Keratinocyte (primary cell): ENCODE data around the gene SLC2A9. TPM values are rescaled to one million over a fixed set of nuclear protein-coding genes. Genes with fewer than 3 reads are reported as not detected.
A peak's percentile ranks its signal among the peaks of the same experiment; 100 is the strongest.

Experiments used
- DNase-seq: peaks from one replicate; pipeline ENCODE4 v3.0.0-alpha.2; 2011; ENCODE audit warnings: low read depth, missing footprints, low spot score
- FAIRE-seq: peaks from 2 replicates; lab custom pipeline; 2011; peaks lifted over from hg19 to GRCh38; lab: Jason Lieb, UNC
- H2AFZ ChIP-seq: 2 replicates; pipeline ENCODE4 v1.6.0; 2012; ENCODE audit warnings: low read length, control low read depth, inconsistent platforms; ENCODE audit not compliant: control insufficient read depth
- H3K27ac ChIP-seq: 2 replicates; pipeline ENCODE4 v1.5.1; 2011; ENCODE audit warnings: low read length; ENCODE audit not compliant: control insufficient read depth, insufficient read depth
- H3K27me3 ChIP-seq: 3 replicates; pipeline ENCODE4 v1.6.0; 2011; ENCODE audit warnings: low read length; ENCODE audit not compliant: control insufficient read depth, insufficient read depth; ENCODE audit errors: extremely low read depth
- H3K36me3 ChIP-seq, 2 experiments: 2 replicates in 1 of 2; 3 replicates in 1 of 2; pipeline ENCODE4 v1.5.1; 2011; ENCODE audit warnings: low read length in 2 of 2, mild to moderate bottlenecking in 1 of 2; ENCODE audit not compliant: control insufficient read depth in 2 of 2, insufficient read depth in 2 of 2; ENCODE audit errors: extremely low read depth in 1 of 2
- H3K4me1 ChIP-seq: 3 replicates; pipeline ENCODE4 v1.5.1; 2011; ENCODE audit warnings: low read length; ENCODE audit not compliant: control insufficient read depth, insufficient read depth; ENCODE audit errors: extremely low read depth
- H3K4me2 ChIP-seq: 3 replicates; pipeline ENCODE4 v1.6.0; 2011; ENCODE audit warnings: low read depth, low read length; ENCODE audit not compliant: control insufficient read depth, insufficient read depth; ENCODE audit errors: extremely low read depth
- H3K4me3 ChIP-seq, 3 experiments: fragments of 200-600 bp in 1 of 3; sonication (generic) in 1 of 3; 2 replicates in 2 of 3; 3 replicates in 1 of 3; pipeline ENCODE4 v1.5.1; 2011 to 2016; ENCODE audit warnings: low read length in 3 of 3, mild to moderate bottlenecking in 3 of 3, control low read depth in 2 of 3, inconsistent platforms in 1 of 3, low read depth in 1 of 3, mixed read lengths in 1 of 3, mixed run types in 1 of 3, moderate library complexity in 1 of 3; ENCODE audit not compliant: control insufficient read depth in 2 of 3, insufficient read depth in 2 of 3; ENCODE audit errors: extremely low read depth in 1 of 3
- H3K79me2 ChIP-seq: 2 replicates; pipeline ENCODE4 v1.6.0; 2012; ENCODE audit warnings: low read length; ENCODE audit not compliant: control insufficient read depth, insufficient read depth
- H3K9ac ChIP-seq: 3 replicates; pipeline ENCODE4 v1.6.0; 2011; ENCODE audit warnings: low read length; ENCODE audit not compliant: control insufficient read depth, insufficient read depth; ENCODE audit errors: extremely low read depth
- H3K9me1 ChIP-seq: 3 replicates; pipeline ENCODE4 v1.6.0; 2011; ENCODE audit warnings: low read length; ENCODE audit not compliant: control insufficient read depth, insufficient read depth; ENCODE audit errors: extremely low read depth
- H3K9me3 ChIP-seq: 2 replicates; pipeline ENCODE4 v1.5.1; 2012; ENCODE audit warnings: low read depth, low read length; ENCODE audit not compliant: control insufficient read depth
- H4K20me1 ChIP-seq: 3 replicates; pipeline ENCODE4 v1.6.0; 2011; ENCODE audit warnings: low read length; ENCODE audit not compliant: control insufficient read depth, insufficient read depth; ENCODE audit errors: extremely low read depth
- EZH2 ChIP-seq: IDR thresholded peaks from one replicate; pipeline ENCODE4 v1.6.1; 2012; ENCODE audit warnings: inconsistent platforms, mild to moderate bottlenecking, low read length, moderate library complexity
- dilution Hi-C: fragments of 300-500 bp; cut with MboI; formaldehyde crosslinking; loops from one replicate; pipeline ENCODE4 v1.7.0; 2020; ENCODE audit warnings: low sequenced_read_pairs; ENCODE audit not compliant: extremely low pct_ligation_motif_present
- polyA plus RNA-seq, 5 experiments: library from polyadenylated mRNA; depleted of rRNA in 3 of 5; stranded (reverse) in 3 of 5; stranded (forward) in 1 of 5; unstranded in 1 of 5; fragments of >200 nt; gene quantifications; 1 replicate in 1 of 5; 2 replicates in 3 of 5; 3 replicates in 1 of 5; pipeline versions ENCODE4 v1.2.1 to v1.2.3, GENCODE V29; 2011 to 2012; ENCODE audit warnings: missing spikeins in 2 of 5, low read depth in 1 of 5, low replicate concordance in 1 of 5
- TF ChIP-seq, protein P1 (sequence below), 3 experiments: IDR thresholded peaks in 1 of 3; conservative IDR thresholded peaks in 1 of 3; optimal IDR thresholded peaks in 1 of 3; 2 replicates in 2 of 3; 3 replicates in 1 of 3; pipeline versions ENCODE3 to v1.5.1; 2011; ENCODE audit warnings: low read length in 3 of 3, mild to moderate bottlenecking in 3 of 3, moderate library complexity in 2 of 3, control low read depth in 1 of 3, inconsistent platforms in 1 of 3; ENCODE audit not compliant: insufficient read depth in 2 of 3; ENCODE audit errors: extremely low read depth in 1 of 3

The SLC2A9 gene
- polyA plus RNA-seq, 1 donor (not counting 4 experiments of a cell fraction or from before 2014, with no cell fraction given), result 37.3 TPM

DNA sequence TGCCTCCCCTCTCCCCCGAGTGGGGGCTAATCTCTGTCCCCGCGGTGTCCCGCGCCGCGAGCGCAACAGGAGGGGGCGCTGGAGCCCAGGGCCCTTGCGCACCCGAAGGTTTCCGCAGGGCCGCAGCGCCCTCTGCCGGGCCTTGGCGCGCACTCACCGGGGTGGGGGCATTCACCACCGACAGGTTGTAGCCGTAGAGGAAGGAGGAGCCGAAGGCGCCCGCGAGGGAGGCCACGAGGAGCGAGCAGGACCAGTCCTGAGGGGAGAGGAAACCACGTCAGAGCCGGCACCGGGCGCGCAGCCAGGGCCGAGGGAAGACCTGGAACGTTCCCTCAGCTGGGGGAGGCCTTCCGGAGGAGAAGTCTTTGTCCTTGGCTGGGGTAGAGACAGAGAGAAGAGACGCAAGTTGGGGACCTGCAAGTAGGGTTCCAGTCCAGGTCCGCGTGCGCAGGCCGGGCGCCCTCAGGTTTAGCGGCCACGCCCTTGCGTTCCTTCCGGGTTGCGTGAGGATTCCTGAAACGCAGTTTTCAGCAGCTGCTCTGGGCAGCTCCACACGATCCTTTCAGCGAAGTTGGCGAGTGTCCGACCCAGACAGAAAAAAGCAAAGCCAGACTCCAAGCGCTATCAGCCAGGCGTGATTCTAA is 2.4 kb downstream of the SLC2A9 start:
- peak overlapping the region; percentile 92 for H2AFZ ChIP-seq
- dilution Hi-C loops, result no loop called here
- TF ChIP-seq EZH2, result no peak
- TF ChIP-seq, protein P1, sequence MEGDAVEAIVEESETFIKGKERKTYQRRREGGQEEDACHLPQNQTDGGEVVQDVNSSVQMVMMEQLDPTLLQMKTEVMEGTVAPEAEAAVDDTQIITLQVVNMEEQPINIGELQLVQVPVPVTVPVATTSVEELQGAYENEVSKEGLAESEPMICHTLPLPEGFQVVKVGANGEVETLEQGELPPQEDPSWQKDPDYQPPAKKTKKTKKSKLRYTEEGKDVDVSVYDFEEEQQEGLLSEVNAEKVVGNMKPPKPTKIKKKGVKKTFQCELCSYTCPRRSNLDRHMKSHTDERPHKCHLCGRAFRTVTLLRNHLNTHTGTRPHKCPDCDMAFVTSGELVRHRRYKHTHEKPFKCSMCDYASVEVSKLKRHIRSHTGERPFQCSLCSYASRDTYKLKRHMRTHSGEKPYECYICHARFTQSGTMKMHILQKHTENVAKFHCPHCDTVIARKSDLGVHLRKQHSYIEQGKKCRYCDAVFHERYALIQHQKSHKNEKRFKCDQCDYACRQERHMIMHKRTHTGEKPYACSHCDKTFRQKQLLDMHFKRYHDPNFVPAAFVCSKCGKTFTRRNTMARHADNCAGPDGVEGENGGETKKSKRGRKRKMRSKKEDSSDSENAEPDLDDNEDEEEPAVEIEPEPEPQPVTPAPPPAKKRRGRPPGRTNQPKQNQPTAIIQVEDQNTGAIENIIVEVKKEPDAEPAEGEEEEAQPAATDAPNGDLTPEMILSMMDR (optimal IDR thresholded peaks at IDR 0.05 in 1 of 3, IDR thresholded peaks at IDR 0.05 in 1 of 3, conservative IDR thresholded peaks at IDR 0.05 in 1 of 3; ENCODE audit: extremely low read depth in 1 of 3, insufficient read depth in 2 of 3, low read length in 3 of 3), result peak in 2 of 3 experiments; percentile 89 to 98
- FAIRE-seq, result peak; percentile 80
- peaks cover 40% of the 10 kb centered on the region for H3K4me1 ChIP-seq
- no peak for DNase-seq
- H3K9me1 ChIP-seq, result no peaks in the 10 kb centered on the region
- H3K4me3 ChIP-seq, result peak overlapping the region; percentile 44 to 77 (median 68)
- peak overlapping the region; percentile 96 for H3K4me2 ChIP-seq
- peaks cover 3% of the 10 kb centered on the region for H4K20me1 ChIP-seq
- H3K36me3 ChIP-seq, result peaks cover 2 to 29% of the 10 kb centered on the region in 2 experiments
- peak overlapping the region; percentile 89 for H3K27ac ChIP-seq
- H3K79me2 ChIP-seq, result peaks cover 30% of the 10 kb centered on the region
- H3K9ac ChIP-seq, result peak overlapping the region; percentile 84
- H3K27me3 ChIP-seq, result no peaks in the 10 kb centered on the region
- no peaks in the 10 kb centered on the region for H3K9me3 ChIP-seq

DNA sequence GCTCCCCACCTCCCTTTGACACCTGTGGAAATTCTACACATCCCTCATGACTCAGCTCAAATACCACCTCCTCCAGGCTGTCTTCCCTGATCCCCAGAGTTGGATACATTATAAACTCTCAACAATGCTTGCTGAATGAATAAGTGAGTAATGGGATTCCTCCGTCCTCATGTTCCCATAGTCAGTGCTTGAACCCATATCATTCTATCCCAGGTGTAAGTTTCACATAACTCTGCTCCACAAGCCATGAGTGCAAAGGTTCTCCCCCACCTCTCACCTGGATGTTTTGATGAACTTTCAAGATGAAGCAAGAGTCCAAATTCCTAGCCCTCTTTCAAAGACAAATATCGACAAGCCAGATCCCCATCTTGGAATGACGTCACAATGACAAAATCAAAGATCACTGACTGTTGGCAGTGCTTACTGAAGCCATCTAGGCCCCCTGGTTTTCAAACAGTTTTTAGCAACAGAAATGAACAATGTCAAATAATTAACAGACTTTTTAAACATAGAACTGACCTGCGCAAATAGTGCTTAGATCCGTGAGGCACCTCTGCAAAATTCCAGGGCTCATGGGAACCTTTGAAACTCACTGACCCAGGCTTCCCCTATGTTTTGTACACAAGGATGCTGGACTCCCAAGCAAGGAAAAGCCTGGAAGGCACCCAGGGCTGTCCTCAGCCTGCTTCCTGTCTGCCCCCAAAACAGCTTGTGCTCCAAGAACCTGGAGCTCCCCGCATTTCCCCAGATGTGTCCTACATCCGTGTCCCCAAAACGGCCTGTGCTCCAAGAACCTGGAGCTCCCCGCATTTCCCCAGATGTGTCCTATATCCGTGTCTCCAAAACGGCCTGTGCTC is 4.0 kb downstream of the SLC2A9 start:
- dilution Hi-C loops, result no loop called here
- no peaks in the 10 kb centered on the region for H3K9me3 ChIP-seq
- DNase-seq (no peak), FAIRE-seq (no peak)
- peaks cover 6% of the 10 kb centered on the region for H4K20me1 ChIP-seq
- no peaks in the 10 kb centered on the region for H3K27me3 ChIP-seq
- H3K79me2 ChIP-seq, result peaks cover 39% of the 10 kb centered on the region
- no peak overlapping the region for H3K27ac ChIP-seq
- H3K36me3 ChIP-seq, result peaks cover 5 to 32% of the 10 kb centered on the region in 2 experiments
- no peaks in the 10 kb centered on the region for H3K9me1 ChIP-seq
- H3K4me3 ChIP-seq, result no peak overlapping the region
- TF ChIP-seq, protein P1 (optimal IDR thresholded peaks at IDR 0.05 in 1 of 3, IDR thresholded peaks at IDR 0.05 in 1 of 3, conservative IDR thresholded peaks at IDR 0.05 in 1 of 3; ENCODE audit: extremely low read depth in 1 of 3, insufficient read depth in 2 of 3, low read length in 3 of 3), result no peak
- no peak for TF ChIP-seq EZH2
- H3K4me1 ChIP-seq, result peaks cover 24% of the 10 kb centered on the region
- H2AFZ ChIP-seq, result no peak overlapping the region
- H3K9ac ChIP-seq, result no peak overlapping the region
- H3K4me2 ChIP-seq, result no peak overlapping the region
